Measurements from ENCODE around the gene MARCO. TPM values are rescaled to one million over a fixed set of nuclear protein-coding genes. Genes with fewer than 3 reads are reported as not detected.

MARCO gene
- total and polyA plus RNA-seq, 2 experiments from 2014 or later = not detected

DNA sequence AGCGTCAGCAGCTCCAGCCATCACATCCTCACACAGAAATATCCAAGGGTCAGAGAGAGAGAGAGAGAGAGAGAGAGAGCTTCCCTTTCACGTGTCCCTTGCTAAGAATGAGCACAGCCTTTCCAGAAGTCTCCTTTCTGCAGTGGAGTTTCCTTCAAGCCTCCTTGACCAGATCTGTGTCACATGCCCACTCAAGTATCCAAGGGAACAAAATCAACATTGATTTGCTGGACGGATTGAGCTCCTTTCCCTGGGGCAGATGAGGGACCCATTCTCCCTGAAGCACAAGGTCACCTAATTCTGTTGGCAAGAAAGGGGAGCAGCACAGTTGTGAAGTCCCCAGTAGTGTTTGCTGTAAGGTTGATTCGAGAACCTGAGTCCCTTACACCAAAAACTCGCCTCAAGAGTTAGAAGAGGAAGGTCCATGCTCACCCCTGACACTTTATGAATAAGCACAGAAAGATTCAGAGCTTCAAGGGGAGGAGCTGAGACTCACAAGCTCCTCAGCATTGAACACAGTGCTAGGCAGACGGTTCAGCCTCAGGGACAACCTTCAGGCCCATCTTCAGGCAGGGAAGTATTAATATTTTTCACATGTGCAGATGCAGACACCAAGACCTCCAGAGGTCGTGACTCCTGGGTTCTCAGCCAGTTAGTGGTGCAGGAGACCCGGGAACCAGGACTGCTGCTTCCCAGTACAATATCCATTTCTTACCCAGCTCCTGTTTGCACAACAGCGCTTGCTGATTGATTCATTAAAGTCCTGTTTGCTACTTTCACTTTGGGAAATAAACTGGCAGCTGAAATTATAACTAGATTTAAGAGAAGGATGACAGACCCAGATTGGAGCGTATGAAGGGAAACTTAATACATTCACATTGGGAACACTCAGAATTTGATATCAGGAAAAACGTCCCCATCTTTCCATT lies 38.2 kb upstream of the MARCO start:
- no peak overlapping the region for H3K27ac ChIP-seq (ENCODE audit: low read depth)
- ATAC-seq (no peak), DNase-seq (ENCODE audit: low spot score) (no peak)
- no peaks in the 10 kb centered on the region for H3K27me3 ChIP-seq (ENCODE audit: insufficient read depth)
- TF ChIP-seq JUNB (IDR thresholded peaks at IDR 0.05; ENCODE audit: unreplicated experiment) (no peak), POLR2AphosphoS5 (IDR thresholded peaks at IDR 0.05; ENCODE audit: low read depth) (no peak), EZH2 (IDR thresholded peaks at IDR 0.05; ENCODE audit: low read depth, unreplicated experiment) (no peak)
- no peaks in the 10 kb centered on the region for H3K4me1 ChIP-seq (ENCODE audit: insufficient read depth)
- Mint-ChIP-seq H3K9me3 (no peaks in the 10 kb centered on the region), H3K36me3 (ENCODE audit: low read depth) (no peaks in the 10 kb centered on the region), H3K4me3 (no peak overlapping the region), H3K27ac (no peak overlapping the region), H3K4me1 (no peaks in the 10 kb centered on the region), H3K27me3 (ENCODE audit: insufficient read depth, low read depth, poor library complexity) (no peaks in the 10 kb centered on the region)
- H3K4me3 ChIP-seq = no peak overlapping the region
- H3K4me2 ChIP-seq = no peak overlapping the region
- no peaks in the 10 kb centered on the region for H3K36me3 ChIP-seq (ENCODE audit: insufficient read depth)
- no peaks in the 10 kb centered on the region for H3F3A ChIP-seq (replicated peaks; ENCODE audit: low read depth)
- H3K79me2 ChIP-seq (replicated peaks; ENCODE audit: insufficient read depth) = no peaks in the 10 kb centered on the region
- H2AFZ ChIP-seq = no peak overlapping the region
- peaks cover 7% of the 10 kb centered on the region for H3K9me2 ChIP-seq (ENCODE audit: insufficient read depth)
- no peaks in the 10 kb centered on the region for H4K20me1 ChIP-seq (replicated peaks; ENCODE audit: insufficient read depth)

DNA sequence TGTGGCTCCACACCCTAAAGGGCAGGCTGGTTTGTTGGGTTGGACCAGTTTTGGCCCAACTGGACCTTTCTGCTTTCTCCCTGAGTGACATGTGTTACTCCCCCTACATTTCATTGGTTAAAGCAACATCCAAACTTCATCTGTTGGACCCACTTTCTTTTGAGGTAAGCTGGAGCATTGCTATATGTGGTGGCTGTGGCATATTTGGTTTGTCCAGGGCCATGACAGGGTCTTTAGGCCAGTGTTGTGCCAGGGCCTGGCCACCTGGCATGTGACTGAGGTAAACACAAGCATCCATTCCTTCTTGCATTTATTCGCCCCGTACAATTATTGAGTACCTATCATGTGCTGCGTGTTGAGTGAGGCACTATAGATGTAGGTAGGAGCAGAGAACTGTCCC lies 36.8 kb upstream of the MARCO start:
- Histone ChIP-seq H3K36me3 (ENCODE audit: insufficient read depth) (no peaks in the 10 kb centered on the region), H3F3A (replicated peaks; ENCODE audit: low read depth) (no peaks in the 10 kb centered on the region), H3K4me3 (no peak overlapping the region), H3K27me3 (ENCODE audit: insufficient read depth) (no peaks in the 10 kb centered on the region), H3K4me1 (ENCODE audit: insufficient read depth) (no peaks in the 10 kb centered on the region), H2AFZ (no peak overlapping the region), H4K20me1 (replicated peaks; ENCODE audit: insufficient read depth) (no peaks in the 10 kb centered on the region), H3K4me2 (no peak overlapping the region), H3K79me2 (replicated peaks; ENCODE audit: insufficient read depth) (no peaks in the 10 kb centered on the region), H3K27ac (ENCODE audit: low read depth) (no peak overlapping the region), H3K9me2 (ENCODE audit: insufficient read depth) (peaks cover 7% of the 10 kb centered on the region)
- no peak for DNase-seq (ENCODE audit: low spot score)
- Mint-ChIP-seq H3K27me3 (ENCODE audit: insufficient read depth, low read depth, poor library complexity) (no peaks in the 10 kb centered on the region), H3K27ac (no peak overlapping the region), H3K9me3 (no peaks in the 10 kb centered on the region), H3K4me1 (no peaks in the 10 kb centered on the region), H3K4me3 (no peak overlapping the region), H3K36me3 (ENCODE audit: low read depth) (no peaks in the 10 kb centered on the region)
- ATAC-seq = no peak
- TF ChIP-seq CREB1 (CRISPR knock-in tag; IDR thresholded peaks at IDR 0.05; ENCODE audit: low read depth) = no peak
- TF ChIP-seq, protein P1, sequence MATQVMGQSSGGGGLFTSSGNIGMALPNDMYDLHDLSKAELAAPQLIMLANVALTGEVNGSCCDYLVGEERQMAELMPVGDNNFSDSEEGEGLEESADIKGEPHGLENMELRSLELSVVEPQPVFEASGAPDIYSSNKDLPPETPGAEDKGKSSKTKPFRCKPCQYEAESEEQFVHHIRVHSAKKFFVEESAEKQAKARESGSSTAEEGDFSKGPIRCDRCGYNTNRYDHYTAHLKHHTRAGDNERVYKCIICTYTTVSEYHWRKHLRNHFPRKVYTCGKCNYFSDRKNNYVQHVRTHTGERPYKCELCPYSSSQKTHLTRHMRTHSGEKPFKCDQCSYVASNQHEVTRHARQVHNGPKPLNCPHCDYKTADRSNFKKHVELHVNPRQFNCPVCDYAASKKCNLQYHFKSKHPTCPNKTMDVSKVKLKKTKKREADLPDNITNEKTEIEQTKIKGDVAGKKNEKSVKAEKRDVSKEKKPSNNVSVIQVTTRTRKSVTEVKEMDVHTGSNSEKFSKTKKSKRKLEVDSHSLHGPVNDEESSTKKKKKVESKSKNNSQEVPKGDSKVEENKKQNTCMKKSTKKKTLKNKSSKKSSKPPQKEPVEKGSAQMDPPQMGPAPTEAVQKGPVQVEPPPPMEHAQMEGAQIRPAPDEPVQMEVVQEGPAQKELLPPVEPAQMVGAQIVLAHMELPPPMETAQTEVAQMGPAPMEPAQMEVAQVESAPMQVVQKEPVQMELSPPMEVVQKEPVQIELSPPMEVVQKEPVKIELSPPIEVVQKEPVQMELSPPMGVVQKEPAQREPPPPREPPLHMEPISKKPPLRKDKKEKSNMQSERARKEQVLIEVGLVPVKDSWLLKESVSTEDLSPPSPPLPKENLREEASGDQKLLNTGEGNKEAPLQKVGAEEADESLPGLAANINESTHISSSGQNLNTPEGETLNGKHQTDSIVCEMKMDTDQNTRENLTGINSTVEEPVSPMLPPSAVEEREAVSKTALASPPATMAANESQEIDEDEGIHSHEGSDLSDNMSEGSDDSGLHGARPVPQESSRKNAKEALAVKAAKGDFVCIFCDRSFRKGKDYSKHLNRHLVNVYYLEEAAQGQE (IDR thresholded peaks at IDR 0.05; ENCODE audit: unreplicated experiment) = no peak
- TF ChIP-seq POLR2AphosphoS5 (IDR thresholded peaks at IDR 0.05; ENCODE audit: low read depth) = no peak
- TF ChIP-seq, protein P2, sequence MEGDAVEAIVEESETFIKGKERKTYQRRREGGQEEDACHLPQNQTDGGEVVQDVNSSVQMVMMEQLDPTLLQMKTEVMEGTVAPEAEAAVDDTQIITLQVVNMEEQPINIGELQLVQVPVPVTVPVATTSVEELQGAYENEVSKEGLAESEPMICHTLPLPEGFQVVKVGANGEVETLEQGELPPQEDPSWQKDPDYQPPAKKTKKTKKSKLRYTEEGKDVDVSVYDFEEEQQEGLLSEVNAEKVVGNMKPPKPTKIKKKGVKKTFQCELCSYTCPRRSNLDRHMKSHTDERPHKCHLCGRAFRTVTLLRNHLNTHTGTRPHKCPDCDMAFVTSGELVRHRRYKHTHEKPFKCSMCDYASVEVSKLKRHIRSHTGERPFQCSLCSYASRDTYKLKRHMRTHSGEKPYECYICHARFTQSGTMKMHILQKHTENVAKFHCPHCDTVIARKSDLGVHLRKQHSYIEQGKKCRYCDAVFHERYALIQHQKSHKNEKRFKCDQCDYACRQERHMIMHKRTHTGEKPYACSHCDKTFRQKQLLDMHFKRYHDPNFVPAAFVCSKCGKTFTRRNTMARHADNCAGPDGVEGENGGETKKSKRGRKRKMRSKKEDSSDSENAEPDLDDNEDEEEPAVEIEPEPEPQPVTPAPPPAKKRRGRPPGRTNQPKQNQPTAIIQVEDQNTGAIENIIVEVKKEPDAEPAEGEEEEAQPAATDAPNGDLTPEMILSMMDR (conservative IDR thresholded peaks at IDR 0.05; ENCODE audit: low read depth in 2 of 2) = no peak
- no peak for TF ChIP-seq NANOG (IDR thresholded peaks at IDR 0.05; ENCODE audit: borderline replicate concordance)
- no peak for TF ChIP-seq ZNF114 (CRISPR knock-in tag; IDR thresholded peaks at IDR 0.05)
- TF ChIP-seq JUNB (IDR thresholded peaks at IDR 0.05; ENCODE audit: unreplicated experiment) = no peak
- TF ChIP-seq ZNF331 (CRISPR knock-in tag; IDR thresholded peaks at IDR 0.05; ENCODE audit: low read depth) = no peak
